HG03575 (cell line): Measurements from ENCODE around the gene ANKZF1.
A peak's percentile ranks its signal among the peaks of the same experiment; 100 is the strongest.

ENCODE experiments used
- ATAC-seq: cut with Tn5 transposase; IDR thresholded peaks from one replicate; pipeline ENCODE4 v1.9.1; 2021; ENCODE audit not compliant: unreplicated experiment, insufficient number of reproducible peaks, low FRiP score; ENCODE audit errors: extremely low read depth

ANKZF1 gene

DNA sequence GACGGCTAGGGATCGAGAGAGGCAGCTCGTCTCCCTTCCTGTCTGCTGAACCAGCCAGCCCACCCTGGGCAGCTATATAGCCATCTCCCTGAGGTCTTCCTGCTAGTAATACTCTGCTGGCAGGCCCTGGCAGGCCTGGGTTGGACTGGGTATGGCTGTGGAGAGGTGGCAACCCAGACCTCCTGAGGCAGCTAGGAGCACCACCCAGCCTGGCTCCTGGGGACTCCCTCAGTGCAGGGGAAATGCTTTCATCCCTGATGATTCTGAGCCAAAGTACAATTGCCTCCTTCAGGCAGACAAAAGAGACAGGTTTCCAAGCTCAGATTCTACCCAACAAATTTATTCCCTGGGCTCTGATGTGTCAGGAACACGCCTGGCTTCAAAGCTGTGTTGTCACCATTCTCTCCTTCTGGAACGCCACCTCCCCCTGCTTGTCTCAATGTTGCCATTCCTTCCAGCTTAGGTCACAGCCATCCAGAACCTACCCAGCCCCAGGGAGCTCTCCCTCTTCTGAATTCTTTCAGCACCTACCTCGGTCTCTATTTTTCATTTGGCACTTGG, 44.8 kb downstream of the ANKZF1 start:
- ATAC-seq = no peak

DNA sequence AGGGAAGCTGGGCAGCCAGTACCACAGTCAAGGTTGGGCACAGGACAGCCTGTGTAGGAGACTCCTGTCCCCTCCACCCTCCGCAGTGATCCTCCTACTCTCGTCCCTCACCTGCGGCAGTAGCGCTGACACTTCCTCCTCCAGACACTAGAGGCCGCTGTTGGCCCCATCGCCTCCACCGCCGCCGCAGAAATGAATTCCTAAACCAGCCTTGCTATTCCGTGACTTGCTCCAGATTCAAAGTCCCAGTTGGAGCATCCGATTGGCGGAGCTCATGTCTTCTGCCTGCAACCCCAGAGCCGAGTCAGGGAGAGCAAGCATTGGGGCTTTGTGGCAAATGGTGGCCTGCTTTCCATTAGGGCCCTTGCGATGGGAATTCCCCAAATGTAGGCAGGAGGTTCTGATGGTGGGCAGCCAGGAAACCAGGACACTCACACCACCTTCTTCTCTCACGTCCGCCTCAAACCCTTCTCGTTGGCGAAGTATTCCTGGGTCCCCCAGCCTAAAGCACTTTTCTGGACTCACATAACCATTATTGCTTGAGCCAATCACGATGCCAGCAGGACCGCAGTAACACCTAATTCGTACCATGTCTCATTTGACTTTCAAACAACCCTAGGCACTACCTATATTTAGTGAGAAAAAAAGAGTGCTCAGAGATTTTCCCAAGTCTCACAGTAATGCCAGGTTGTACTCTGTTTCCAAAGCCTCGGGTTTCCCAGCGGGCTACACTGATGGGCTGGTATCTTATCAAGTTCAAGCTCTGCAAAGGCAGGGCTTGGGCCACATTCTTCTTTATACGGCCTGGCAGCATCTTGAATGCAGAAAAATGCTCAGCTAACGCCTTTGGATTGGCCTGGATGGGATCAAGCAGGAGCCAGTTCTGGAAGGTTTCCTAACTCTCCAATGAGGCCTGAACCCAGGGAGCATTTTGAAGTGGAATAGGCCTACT, 48.4 kb downstream of the ANKZF1 start:
- no peak for ATAC-seq

DNA sequence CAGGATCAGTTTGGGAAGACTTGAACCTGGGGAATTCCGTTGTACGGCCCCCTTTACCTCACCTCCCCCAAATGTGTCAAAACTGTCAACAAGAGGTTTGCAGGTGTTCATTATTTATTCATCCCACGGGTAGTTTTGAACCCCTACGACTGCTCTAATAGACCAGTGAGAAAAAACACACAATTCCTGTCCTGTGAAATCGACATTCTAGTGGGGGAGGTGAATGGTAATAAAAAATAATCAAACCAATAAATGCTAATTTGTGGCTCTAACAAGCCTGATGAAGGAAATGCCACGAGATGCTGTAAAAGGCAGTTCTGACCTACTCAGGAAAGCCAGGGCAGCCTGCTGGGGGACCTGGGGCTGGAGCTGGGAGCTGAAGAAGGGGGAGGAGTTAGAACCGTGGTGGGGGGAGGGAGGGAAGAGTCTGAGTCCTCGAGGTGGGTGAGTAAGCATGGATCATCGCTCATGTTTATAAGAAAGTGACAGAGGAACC, 49.1 kb downstream of the ANKZF1 start:
- no peak for ATAC-seq

DNA sequence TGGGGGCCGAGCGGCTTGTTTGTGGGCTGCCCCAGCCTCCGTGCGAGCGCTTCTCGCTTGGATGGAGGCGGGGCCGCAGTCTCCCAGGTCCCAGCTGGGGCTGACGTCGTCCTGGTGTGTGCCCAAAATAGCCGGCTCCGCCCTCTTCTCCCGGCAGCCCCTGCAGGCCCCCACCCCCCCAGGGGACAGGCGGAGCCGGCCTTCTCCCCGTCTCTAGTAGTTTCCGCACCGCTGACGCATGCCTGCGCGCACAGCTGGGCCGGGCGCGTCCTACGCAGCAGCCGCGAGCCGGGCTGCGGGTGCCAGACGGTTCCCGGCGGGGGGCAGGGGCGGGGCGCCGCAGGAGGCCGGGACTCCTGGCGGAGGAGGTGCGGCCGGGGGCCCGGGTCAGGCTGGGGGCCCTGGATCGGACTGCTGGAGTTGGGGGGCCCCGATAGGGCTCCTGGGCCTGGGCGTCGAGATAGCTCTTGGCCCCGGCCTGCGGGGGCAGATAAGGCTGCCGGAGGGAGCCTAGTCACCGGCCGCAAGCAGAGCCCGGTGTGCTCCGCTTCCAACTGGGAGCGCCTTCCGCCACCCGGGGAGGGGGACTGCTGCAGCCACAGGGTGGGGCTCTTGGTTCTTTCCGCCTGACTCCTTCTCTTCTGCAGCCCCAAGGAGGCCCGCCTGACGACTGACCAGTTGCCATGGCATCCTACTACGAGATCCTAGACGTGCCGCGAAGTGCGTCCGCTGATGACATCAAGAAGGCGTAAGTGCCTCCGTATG, 49.7 kb downstream of the ANKZF1 start, which contains the start of gene DNAJB2:
Gene DNAJB2 (plus strand): TSS at position 216 of the 765 bp plus-strand sequence. CDS start 468 bp downstream, at position 684.
- peak; percentile 77 for ATAC-seq

DNA sequence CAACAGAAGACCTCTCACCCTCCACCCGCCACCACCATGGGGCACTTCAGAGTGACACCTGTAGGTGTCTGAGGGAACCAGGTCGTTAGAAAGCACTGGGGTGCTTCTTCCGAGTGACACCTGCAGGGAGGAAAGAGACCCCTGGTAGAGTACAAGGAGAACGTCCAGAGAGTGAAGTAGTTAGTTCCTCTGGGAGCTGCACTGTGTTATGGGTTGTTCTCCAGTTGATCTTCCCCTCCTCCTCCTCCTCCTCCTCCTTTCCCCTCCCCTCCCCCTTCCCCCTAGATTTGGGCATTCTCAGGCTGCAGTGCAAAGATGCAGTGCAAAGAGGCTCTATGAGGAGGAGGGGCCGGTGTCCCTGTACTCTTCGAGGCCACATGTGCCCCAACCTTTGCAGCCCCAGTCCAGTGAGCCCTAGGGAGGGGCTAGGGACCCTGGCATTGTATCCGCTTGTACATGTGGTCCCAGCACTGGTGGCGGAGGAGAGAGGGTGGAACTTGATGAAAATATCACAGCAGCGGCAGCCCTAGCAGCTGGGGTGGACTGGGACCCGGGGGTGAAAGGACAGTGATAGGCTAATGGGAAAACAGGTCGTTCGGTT, 50.4 kb downstream of the ANKZF1 start:
- no peak for ATAC-seq

DNA sequence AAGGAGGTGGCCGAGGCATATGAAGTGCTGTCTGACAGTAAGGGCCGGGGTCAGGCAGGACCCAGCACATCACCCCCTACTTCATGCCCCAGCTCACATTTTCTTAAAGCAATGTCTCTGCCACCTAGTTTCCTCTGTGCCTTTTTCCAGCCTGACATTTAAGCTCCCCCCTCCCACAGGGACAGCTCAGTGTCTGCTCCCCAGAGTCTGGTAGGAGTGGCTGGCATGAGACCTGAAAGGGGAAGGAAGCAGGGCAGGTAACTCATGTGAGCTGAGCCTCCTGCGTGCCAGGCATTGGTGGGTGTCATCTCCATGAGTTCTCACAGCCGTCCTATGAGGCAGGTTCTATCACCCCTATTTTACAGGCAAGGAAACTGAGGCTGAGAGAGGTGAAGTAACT, 51.0 kb downstream of the ANKZF1 start:
- ATAC-seq = no peak

DNA sequence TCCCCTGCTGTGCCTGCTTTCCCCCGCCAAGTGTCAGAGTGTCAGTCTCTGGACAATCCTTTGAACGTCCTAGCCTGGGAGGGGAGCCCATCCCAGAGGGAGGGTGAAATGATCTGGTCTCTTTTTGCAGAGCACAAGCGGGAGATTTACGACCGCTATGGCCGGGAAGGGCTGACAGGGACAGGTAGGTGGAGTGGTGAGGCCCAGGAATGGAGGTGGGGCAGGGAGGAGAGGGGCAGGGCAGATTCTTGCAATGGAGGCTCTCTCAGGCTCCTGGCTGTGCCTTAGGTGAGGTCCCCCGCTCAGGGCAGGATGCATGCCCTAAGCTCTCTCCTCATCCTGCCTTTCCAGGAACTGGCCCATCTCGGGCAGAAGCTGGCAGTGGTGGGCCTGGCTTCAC, 52.0 kb downstream of the ANKZF1 start:
- ATAC-seq = no peak

DNA sequence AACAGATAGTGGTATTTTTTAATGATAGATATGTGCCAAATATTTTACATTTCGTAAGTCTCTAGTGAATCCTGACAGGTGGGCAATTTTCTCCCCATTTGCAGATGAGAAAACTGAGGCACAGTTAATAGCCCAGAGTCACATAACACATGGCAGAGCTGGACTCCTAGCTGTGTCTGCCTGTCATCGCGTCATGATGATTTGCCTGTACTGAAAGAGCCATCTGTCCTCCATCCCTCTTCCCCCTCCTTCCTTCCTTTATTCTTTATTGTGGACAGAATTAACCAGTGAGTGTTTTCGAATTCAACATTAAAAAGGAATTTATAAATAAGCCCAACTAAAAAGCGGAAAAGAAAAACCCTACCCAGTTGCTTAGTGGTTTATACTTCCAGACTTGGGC, 52.8 kb downstream of the ANKZF1 start:
- no peak for ATAC-seq

DNA sequence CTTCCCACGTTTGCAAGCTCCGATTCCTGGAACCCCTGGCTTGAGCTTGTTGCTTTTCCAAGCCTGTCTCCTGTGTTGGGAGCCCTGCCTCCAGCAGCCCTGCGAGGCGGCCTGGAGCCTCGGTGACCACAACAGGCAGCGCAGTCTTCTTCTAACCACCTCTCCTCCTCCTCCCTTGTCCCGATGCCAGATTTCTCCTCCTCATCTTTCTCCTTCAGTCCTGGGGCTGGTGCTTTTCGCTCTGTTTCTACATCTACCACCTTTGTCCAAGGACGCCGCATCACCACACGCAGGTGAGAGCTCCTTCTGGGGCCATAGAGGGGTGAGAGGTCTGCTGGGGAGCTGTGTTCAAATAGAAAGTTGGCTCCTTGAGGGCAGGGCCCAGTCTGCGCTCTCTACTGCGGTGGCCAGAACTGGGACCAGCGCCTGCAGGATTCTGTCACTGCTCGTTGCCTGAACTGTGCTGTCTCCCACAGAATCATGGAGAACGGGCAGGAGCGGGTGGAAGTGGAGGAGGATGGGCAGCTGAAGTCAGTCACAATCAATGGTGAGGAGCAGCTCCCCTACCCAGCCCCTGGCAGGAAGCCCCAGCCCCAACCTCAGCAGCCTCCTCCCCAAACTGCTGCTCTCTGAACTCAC, 53.5 kb downstream of the ANKZF1 start:
- ATAC-seq = no peak

DNA sequence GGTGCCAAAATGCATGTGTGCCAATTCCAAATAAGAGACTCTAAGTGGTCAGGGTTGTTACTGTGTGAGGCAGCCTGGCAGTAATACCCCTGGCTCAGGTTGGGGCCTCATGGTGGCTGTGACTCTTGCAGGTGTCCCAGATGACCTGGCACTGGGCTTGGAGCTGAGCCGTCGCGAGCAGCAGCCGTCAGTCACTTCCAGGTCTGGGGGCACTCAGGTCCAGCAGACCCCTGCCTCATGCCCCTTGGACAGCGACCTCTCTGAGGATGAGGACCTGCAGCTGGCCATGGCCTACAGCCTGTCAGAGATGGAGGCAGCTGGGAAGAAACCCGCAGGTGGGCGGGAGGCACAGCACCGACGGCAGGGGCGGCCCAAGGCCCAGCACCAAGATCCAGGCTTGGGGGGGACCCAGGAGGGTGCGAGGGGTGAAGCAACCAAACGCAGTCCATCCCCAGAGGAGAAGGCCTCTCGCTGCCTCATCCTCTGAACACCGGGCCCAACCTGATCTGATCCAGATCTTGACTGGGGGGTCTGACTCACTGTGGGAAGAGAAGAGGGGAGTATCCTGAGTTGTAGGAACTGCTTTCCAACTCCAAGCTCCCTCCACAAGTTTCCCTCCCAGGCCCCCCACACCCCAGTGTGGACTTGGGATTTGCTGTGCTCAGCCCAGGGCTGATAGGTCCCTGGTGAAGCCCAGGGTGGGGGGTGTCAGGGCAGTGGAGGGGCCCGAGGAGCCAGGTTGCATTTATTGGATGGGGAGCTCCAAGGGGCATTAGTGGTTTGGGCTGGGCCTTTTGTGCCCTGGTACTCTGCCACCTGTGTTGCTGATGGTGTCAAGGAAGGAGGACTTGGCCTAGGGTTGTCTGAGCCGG, 55.1 kb downstream of the ANKZF1 start:
- ATAC-seq = no peak

DNA sequence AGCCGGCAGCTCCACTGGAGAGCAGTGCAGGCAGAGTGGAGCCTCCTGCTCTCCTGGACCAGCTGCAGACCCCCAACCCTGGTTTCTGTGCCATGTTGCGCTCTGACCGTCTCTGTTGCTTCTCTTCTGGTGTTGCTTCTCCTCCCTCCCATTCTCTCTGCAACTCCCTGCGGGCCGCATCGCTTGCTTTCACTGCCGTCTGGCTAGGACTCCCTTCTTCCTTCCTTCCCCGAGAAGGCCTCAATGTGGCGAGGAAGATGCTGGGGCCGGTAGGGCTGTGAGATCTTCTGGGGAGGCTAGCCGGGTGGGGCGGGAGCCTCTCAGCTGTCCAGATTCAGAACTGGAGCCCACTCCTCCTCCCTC, 55.7 kb downstream of the ANKZF1 start:
- ATAC-seq = no peak

DNA sequence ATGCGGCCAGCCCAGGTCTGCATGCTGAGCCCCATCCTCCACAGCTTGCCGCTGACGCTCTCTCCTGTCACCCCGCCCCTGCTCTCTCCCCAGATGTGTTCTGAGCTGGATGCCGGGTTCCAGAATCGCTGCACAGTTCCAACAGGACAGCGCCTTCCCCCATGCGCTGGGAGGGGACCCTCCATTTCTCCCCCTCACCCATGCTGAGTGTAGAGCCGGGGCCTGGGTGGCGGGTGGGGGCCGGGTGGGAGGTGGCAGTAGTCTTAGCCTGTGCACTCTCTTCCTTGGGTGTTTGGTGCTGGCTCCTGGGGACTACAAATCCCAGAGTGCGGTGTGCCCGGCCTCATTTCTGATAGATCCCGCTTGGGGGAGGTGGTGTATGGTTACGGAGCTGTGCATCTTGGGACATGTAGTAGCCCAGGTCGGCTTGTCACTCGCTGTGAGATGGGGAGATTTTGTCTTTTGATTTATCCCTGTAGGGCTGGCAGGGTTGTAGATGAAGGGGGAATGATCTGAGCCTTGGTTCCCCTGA, 56.4 kb downstream of the ANKZF1 start:
- no peak for ATAC-seq
